Uterus (tissue), 4 donors: Measurements from ENCODE around the gene KCNQ1. TPM values are rescaled to one million over a fixed set of nuclear protein-coding genes. Genes with fewer than 3 reads are reported as not detected.
A peak's percentile ranks its signal among the peaks of the same experiment; 100 is the strongest.

Source experiments
- DNase-seq, 2 donors: peaks; one replicate each; pipeline ENCODE4 v3.0.0-alpha.2; 2019 to 2020
- H3K27ac ChIP-seq, 2 donors: fragments of 200-600 bp; sonication (generic); 1 replicate in 1 of 2; 2 replicates in 1 of 2; pipeline ENCODE4 v1.5.1; 2016 to 2018
- H3K27me3 ChIP-seq, 2 donors: fragments of 200-600 bp; sonication (generic); one replicate each; pipeline ENCODE4 v1.5.1; 2018 to 2019; ENCODE audit warnings: control low read depth in 1 of 2
- H3K36me3 ChIP-seq, 2 donors: fragments of 200-600 bp; sonication (generic); one replicate each; pipeline ENCODE4 v1.5.1; 2019; ENCODE audit warnings: control low read depth in 1 of 2
- H3K4me1 ChIP-seq, 2 donors: fragments of 200-600 bp; sonication (generic); one replicate each; pipeline ENCODE4 v1.5.1; 2018 to 2019; ENCODE audit warnings: control low read depth in 1 of 2
- H3K4me3 ChIP-seq, 2 donors: fragments of 200-600 bp; sonication (generic); 1 replicate in 1 of 2; 2 replicates in 1 of 2; pipeline ENCODE4 v1.5.1; 2018 to 2019; ENCODE audit warnings: mild to moderate bottlenecking in 1 of 2
- H3K9me3 ChIP-seq, 2 donors: fragments of 200-600 bp; sonication (generic); one replicate each; pipeline ENCODE4 v1.5.1; 2019; ENCODE audit warnings: control low read depth in 1 of 2
- POLR2A ChIP-seq, 2 donors: fragments of 450-650 bp; IDR thresholded peaks; one replicate each; pipeline ENCODE4 v1.6.1; 2016; ENCODE audit warnings: antibody characterized with exemption in 2 of 2, mild to moderate bottlenecking in 1 of 2, moderate library complexity in 1 of 2
- intact Hi-C: fragments of 100-400 bp; cut with DNase I; formaldehyde crosslinking; loops from one replicate; pipeline ENCODE4 v1.15.1; 2023; ENCODE audit warnings: low total_unique reads
- total RNA-seq, 4 donors: library from RNA; depleted of rRNA in 3 of 4; stranded (reverse); fragments of >200 nt in 3 of 4; gene quantifications; one replicate each; pipeline versions ENCODE4 v1.1.0 to v1.2.4, GENCODE V29; 2014 to 2023
- TF ChIP-seq, protein P1 (sequence below), 4 experiments: fragments of 200-600 bp in 2 of 4; fragments of 450-650 bp in 2 of 4; sonication (generic) in 2 of 4; IDR thresholded peaks; one replicate each; pipeline ENCODE4 v1.5.1; 2016 to 2019; ENCODE audit warnings: antibody characterized with exemption in 4 of 4, mild to moderate bottlenecking in 2 of 4, moderate library complexity in 1 of 4
- donor health status: DM: yes; HTN: yes; CAD: no.

The KCNQ1 gene
- total RNA-seq, 4 donors from 2014 or later = 2.6 to 10.4 (median 5.4) TPM

DNA sequence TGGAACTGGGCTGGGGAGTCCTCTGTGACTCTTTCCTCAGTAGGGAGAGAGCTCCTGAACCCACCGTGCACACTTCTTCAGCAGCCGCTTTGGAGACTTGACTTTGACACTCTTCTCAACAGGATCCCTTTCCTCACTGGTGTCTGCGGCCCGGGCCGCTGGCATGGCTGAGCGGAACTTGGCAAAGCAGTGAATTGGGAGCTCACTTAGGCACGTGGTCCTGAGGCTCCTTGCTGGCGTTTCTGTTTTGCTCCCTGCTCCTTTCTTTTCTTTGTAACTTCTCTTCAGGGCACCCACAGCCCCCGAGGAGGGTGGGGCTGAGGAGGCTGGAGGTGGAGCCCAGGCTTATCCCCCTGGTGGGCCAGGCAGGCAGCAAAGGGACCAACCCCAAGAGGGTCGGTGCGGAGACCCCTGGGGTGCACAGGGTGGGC lies 263.4 kb downstream of the KCNQ1 start:
- no peaks in the 10 kb centered on the region for H3K27me3 ChIP-seq
- no peaks in the 10 kb centered on the region for H3K9me3 ChIP-seq
- peaks cover 9 to 12% of the 10 kb centered on the region in 2 donors for H3K4me1 ChIP-seq
- DNase-seq = peak; percentile 69 to 79
- intact Hi-C loops = loop anchor here (10.0 kb wide), 1 partner anchor 177 kb away; the partner anchor contains the start of gene CDKN1C
- TF ChIP-seq POLR2A (IDR thresholded peaks at IDR 0.05) = no peak
- TF ChIP-seq, protein P1, sequence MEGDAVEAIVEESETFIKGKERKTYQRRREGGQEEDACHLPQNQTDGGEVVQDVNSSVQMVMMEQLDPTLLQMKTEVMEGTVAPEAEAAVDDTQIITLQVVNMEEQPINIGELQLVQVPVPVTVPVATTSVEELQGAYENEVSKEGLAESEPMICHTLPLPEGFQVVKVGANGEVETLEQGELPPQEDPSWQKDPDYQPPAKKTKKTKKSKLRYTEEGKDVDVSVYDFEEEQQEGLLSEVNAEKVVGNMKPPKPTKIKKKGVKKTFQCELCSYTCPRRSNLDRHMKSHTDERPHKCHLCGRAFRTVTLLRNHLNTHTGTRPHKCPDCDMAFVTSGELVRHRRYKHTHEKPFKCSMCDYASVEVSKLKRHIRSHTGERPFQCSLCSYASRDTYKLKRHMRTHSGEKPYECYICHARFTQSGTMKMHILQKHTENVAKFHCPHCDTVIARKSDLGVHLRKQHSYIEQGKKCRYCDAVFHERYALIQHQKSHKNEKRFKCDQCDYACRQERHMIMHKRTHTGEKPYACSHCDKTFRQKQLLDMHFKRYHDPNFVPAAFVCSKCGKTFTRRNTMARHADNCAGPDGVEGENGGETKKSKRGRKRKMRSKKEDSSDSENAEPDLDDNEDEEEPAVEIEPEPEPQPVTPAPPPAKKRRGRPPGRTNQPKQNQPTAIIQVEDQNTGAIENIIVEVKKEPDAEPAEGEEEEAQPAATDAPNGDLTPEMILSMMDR (IDR thresholded peaks at IDR 0.05) = no peak
- no peak overlapping the region for H3K4me3 ChIP-seq
- peak overlapping the region; percentile 87 to 93 for H3K27ac ChIP-seq
- no peaks in the 10 kb centered on the region for H3K36me3 ChIP-seq

DNA sequence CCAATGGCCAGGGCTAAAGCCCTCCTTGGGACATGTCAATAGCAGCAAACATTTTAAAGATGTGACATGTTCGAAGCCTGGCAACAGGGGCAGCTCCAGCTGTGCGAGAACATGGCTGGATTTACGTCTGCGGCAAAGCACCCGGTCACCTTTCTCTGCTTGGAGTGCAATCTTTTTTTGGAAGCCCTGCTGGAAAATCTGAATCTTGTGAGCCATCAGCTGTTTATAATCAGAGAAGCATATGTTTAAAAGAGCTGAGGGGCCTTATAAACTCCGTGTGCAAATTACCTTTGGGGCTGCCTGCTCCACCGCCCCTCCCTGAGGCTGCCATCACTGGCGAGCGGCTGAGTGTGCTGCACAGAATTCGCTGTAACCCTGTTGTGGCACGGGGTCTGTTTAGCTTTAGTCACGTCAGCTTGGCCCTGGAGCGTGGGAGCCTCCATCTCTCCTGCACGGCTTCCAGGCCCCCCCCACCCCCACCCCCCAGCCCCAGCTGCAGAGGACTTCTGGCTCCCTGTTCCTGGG lies 264.0 kb downstream of the KCNQ1 start:
- TF ChIP-seq, protein P1 (IDR thresholded peaks at IDR 0.05) = no peak
- TF ChIP-seq POLR2A (IDR thresholded peaks at IDR 0.05) = no peak
- intact Hi-C loops = loop anchor here (10.0 kb wide), 1 partner anchor 176 kb away; the partner anchor contains the start of gene CDKN1C

DNA sequence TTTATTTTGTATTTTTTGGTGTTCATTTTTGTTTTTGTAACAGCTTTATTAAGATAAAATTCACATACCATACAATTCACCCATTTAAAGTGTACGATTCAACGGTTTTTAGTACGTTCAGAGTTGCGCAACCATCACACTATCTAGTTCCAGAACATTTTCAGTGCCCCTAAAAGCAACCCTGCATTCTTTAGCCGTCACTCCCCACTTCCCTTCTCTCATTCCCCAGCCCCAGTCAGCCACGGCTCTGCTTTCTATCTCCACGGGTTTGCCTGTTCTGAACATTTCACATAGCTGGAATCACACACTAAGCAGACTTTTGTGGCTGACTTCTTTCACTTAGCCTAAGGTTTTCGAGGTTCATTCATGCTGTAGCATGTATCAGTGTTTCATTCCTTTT lies 264.6 kb downstream of the KCNQ1 start:
- no peaks in the 10 kb centered on the region for H3K9me3 ChIP-seq
- TF ChIP-seq, protein P1 (IDR thresholded peaks at IDR 0.05) = no peak
- no peak for TF ChIP-seq POLR2A (IDR thresholded peaks at IDR 0.05)
- peak overlapping the region; percentile 87 to 93 for H3K27ac ChIP-seq
- intact Hi-C loops = loop anchor here (10.0 kb wide), 1 partner anchor 175 kb away; the partner anchor contains the start of gene CDKN1C
- peak; percentile 70 to 81 for DNase-seq
- H3K4me3 ChIP-seq = peak overlapping the region in 1 of 2 donors; percentile 9
- H3K4me1 ChIP-seq = peaks cover 15 to 16% of the 10 kb centered on the region in 2 donors
- H3K36me3 ChIP-seq = no peaks in the 10 kb centered on the region
- H3K27me3 ChIP-seq = no peaks in the 10 kb centered on the region

More for the DNA sequence above, 264.0 kb downstream of the KCNQ1 start:
- Histone ChIP-seq H3K27me3 (no peaks in the 10 kb centered on the region), H3K4me3 (peak overlapping the region in 1 of 2 donors; percentile 9), H3K36me3 (no peaks in the 10 kb centered on the region), H3K9me3 (no peaks in the 10 kb centered on the region), H3K27ac (peak overlapping the region; percentile 87 to 93), H3K4me1 (peaks cover 9 to 13% of the 10 kb centered on the region in 2 donors)
- peak; percentile 77 to 79 for DNase-seq

DNA sequence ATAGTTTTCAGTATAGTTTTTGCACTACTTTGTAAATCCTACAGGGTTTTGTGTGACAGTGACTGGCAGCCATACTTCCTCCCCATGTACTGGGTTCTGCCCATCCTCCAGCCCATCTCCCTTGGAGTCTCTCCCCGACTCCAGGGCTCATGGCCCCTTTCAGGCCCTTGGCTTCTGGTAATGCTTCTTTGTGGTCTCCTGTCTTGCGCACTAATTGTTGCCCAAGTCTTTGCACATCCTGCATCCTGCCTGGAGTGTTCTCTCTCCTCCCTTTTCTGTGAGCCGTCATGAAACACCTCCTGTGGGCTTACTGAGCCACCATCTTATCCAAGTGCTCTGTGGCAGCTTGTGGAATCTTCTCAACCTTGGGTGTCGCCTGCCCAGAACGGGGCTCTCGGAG lies 266.4 kb downstream of the KCNQ1 start:
- H3K4me3 ChIP-seq = no peak overlapping the region
- intact Hi-C loops = no loop called here
- no peaks in the 10 kb centered on the region for H3K27me3 ChIP-seq
- H3K9me3 ChIP-seq = no peaks in the 10 kb centered on the region
- DNase-seq = no peak
- TF ChIP-seq, protein P1 (IDR thresholded peaks at IDR 0.05) = no peak
- TF ChIP-seq POLR2A (IDR thresholded peaks at IDR 0.05) = no peak
- peaks cover 16 to 24% of the 10 kb centered on the region in 2 donors for H3K4me1 ChIP-seq
- no peaks in the 10 kb centered on the region for H3K36me3 ChIP-seq
- peak overlapping the region; percentile 81 to 93 for H3K27ac ChIP-seq

DNA sequence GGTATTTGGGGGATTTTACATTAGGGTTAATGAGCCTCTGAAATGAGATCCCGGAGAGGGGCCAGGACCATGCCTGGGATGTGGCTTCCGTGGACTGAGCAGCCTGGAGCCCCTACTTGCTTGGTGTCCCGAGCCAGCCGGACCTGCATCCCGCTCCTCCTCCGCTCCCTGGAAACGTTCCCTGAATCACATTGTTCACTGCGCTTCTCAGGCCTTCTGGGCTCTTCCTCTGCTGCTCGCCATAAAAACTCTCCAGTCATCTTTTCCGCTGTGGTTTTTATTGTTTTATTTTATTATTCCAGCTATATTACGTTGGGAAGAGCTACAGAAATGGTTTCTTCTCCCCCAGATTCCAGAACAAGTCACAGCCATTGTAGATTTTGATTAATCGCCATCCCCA lies 268.3 kb downstream of the KCNQ1 start:
- no peaks in the 10 kb centered on the region for H3K36me3 ChIP-seq
- peaks cover 11 to 24% of the 10 kb centered on the region in 2 donors for H3K4me1 ChIP-seq
- no peak overlapping the region for H3K4me3 ChIP-seq
- no peaks in the 10 kb centered on the region for H3K27me3 ChIP-seq
- peak overlapping the region; percentile 81 to 93 for H3K27ac ChIP-seq
- TF ChIP-seq, protein P1 (IDR thresholded peaks at IDR 0.05) = no peak
- TF ChIP-seq POLR2A (IDR thresholded peaks at IDR 0.05) = no peak
- peak; percentile 70 to 80 for DNase-seq
- H3K9me3 ChIP-seq = no peaks in the 10 kb centered on the region
- intact Hi-C loops = no loop called here
